GM12892 (cell line): ENCODE measurements around the gene CLASRP.

ENCODE experiments used
- POLR2A ChIP-seq: IDR thresholded peaks from 2 replicates; pipeline ENCODE4 v1.6.1; 2011; ENCODE audit warnings: low read depth, low read length, control low read depth
- POLR2AphosphoS5 ChIP-seq: IDR thresholded peaks from 2 replicates; pipeline ENCODE4 v1.6.1; 2011; ENCODE audit warnings: low read depth, low read length, control low read depth

DNA sequence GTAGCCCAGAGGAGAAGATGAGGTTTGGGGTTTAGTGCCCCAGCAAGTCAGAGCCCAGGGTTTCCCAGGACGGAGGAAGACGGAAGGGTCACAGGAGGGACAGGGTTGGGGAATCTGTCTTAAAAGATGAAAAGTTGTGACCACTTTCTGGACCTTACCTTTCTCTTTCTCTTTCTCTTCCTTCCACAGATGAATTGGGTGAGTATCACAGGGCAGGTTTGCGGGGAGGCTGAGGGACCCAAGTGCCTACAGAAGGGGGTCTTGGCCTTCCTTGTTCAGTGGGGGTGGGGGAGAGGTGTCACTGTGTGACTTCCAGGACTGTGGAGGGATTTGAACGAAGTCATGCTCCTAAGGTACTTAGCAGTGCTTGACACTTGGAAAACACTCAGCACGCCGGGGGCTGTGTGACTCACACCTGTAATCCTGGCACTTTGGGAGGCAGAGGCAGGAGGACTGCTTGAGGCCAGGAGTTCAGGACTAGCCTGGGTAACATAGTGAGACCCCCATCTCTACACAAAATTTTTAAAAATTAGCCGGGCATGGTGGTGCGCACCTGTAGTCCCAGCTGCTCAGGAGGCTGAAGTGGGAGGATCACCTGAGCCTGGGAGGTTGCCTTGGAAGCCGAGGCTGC lies 29.1 kb upstream of the CLASRP start:
- TF ChIP-seq POLR2AphosphoS5: no peak
- TF ChIP-seq POLR2A: no peak
